SH-SY5Y (cell line): ENCODE measurements around the gene GUCY1A2.

Source experiments
- GATA2 ChIP-seq: IDR thresholded peaks from 2 replicates; pipeline ENCODE4 v1.6.1; 2011; ENCODE audit warnings: mild to moderate bottlenecking, low read depth, low read length
- GATA3 ChIP-seq: IDR thresholded peaks from 2 replicates; pipeline ENCODE4 v1.6.1; 2011; ENCODE audit warnings: low read depth, mild to moderate bottlenecking, low read length, moderate library complexity

DNA sequence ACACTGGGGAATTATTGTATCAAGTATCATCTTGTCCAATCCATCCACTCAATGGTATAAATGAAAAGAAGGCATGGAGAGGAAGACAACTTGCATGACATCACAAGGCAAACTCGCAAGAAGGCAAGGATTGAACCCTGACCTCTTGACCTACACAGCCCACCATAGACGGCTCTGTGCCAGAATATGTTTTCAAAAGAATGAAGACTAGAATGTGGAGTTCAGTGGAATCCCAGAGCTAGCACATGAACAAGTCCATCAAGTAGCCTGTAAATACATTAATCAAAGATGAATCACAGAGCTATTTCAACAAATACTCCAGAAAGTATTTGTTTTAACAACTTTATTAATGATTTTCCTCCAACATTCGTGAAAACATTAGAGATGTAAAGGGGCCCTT, 189.7 kb downstream of the GUCY1A2 start:
- TF ChIP-seq GATA2, result no peak
- no peak for TF ChIP-seq GATA3
